ENCODE data around the gene CTTNBP2NL. TPM values are rescaled to one million over a fixed set of nuclear protein-coding genes. Genes with fewer than 3 reads are reported as not detected.

The CTTNBP2NL gene
- polyA plus RNA-seq, 1 experiment, result 30.5 TPM

GRCh38 chr1:112368198-112368597 lies 27.8 kb upstream of the CTTNBP2NL start:
- no peak for DNase-seq (ENCODE audit: low read depth, low spot score)
- TF ChIP-seq CTCF (IDR thresholded peaks at IDR 0.05; ENCODE audit: low read depth, low read length), result no peak
- Histone ChIP-seq H3K9me3 (ENCODE audit: control insufficient read depth, insufficient read depth, low read length) (no peaks in the 10 kb centered on the region), H3K4me3 (ENCODE audit: low read depth, low read length) (no peak overlapping the region), H3K27ac (ENCODE audit: low read depth, low read length) (no peak overlapping the region), H3K27me3 (ENCODE audit: control insufficient read depth, insufficient read depth, low read length) (peaks cover 14% of the 10 kb centered on the region)
- ChIA-PET CTCF (interaction anchor here (0.6 to 7.6 kb wide), 3 partner anchors 10 to 23 kb away, joined by 3 to 181 read pairs (median 9); no protein-coding TSS in a partner anchor), POLR2A (no interaction called here)

GRCh38 chr1:112369392-112370285 lies 26.4 kb upstream of the CTTNBP2NL start:
- ChIA-PET CTCF (interaction anchor here (0.6 to 7.6 kb wide), 35 partner anchors 11 to 889 kb away, joined by 3 to 181 read pairs (median 4); no protein-coding TSS in a partner anchor), POLR2A (interaction anchor here (1.0 kb wide), 1 partner anchor 9 kb away, joined by 4 read pairs; no protein-coding TSS in a partner anchor)
- no peak overlapping the region for H3K4me3 ChIP-seq (ENCODE audit: low read depth, low read length)
- peak; percentile 99 for TF ChIP-seq CTCF (IDR thresholded peaks at IDR 0.05; ENCODE audit: low read depth, low read length)
- DNase-seq (ENCODE audit: low read depth, low spot score), result peak; percentile 44
- peaks cover 24% of the 10 kb centered on the region for H3K27me3 ChIP-seq (ENCODE audit: control insufficient read depth, insufficient read depth, low read length)
- H3K9me3 ChIP-seq (ENCODE audit: control insufficient read depth, insufficient read depth, low read length), result no peaks in the 10 kb centered on the region
- no peak overlapping the region for H3K27ac ChIP-seq (ENCODE audit: low read depth, low read length)

GRCh38 chr1:112370996-112371395 lies 25.0 kb upstream of the CTTNBP2NL start:
- Histone ChIP-seq H3K27ac (ENCODE audit: low read depth, low read length) (no peak overlapping the region), H3K9me3 (ENCODE audit: control insufficient read depth, insufficient read depth, low read length) (no peaks in the 10 kb centered on the region), H3K4me3 (ENCODE audit: low read depth, low read length) (no peak overlapping the region), H3K27me3 (ENCODE audit: control insufficient read depth, insufficient read depth, low read length) (peaks cover 27% of the 10 kb centered on the region)
- ChIA-PET CTCF (interaction anchor here (1.3 to 7.6 kb wide), 9 partner anchors 10 to 889 kb away, joined by 4 to 181 read pairs (median 9); no protein-coding TSS in a partner anchor), POLR2A (no interaction called here)
- no peak for DNase-seq (ENCODE audit: low read depth, low spot score)
- TF ChIP-seq CTCF (IDR thresholded peaks at IDR 0.05; ENCODE audit: low read depth, low read length), result no peak

- H3K9me3 ChIP-seq (ENCODE audit: control insufficient read depth, insufficient read depth, low read length), result no peaks in the 10 kb centered on the region
- H3K4me3 ChIP-seq (ENCODE audit: low read depth, low read length), result no peak overlapping the region
- DNase-seq (ENCODE audit: low read depth, low spot score), result no peak
- POLR2A ChIA-PET, result no interaction called here
- TF ChIP-seq CTCF (IDR thresholded peaks at IDR 0.05; ENCODE audit: low read depth, low read length), result no peak
- CTCF ChIA-PET, result interaction anchor here (0.6 to 7.6 kb wide), 8 partner anchors 9 to 890 kb away, joined by 3 to 181 read pairs (median 8); no protein-coding TSS in a partner anchor
- no peak overlapping the region for H3K27ac ChIP-seq (ENCODE audit: low read depth, low read length)
- H3K27me3 ChIP-seq (ENCODE audit: control insufficient read depth, insufficient read depth, low read length), result peaks cover 32% of the 10 kb centered on the region
These were observed 24.2 kb upstream of the CTTNBP2NL start for GRCh38 chr1:112371775-112372174.

GRCh38 chr1:112373806-112374205 lies 22.2 kb upstream of the CTTNBP2NL start:
- DNase-seq (ENCODE audit: low read depth, low spot score), result no peak
- POLR2A ChIA-PET, result no interaction called here
- no peak overlapping the region for H3K4me3 ChIP-seq (ENCODE audit: low read depth, low read length)
- H3K9me3 ChIP-seq (ENCODE audit: control insufficient read depth, insufficient read depth, low read length), result no peaks in the 10 kb centered on the region
- H3K27me3 ChIP-seq (ENCODE audit: control insufficient read depth, insufficient read depth, low read length), result peaks cover 32% of the 10 kb centered on the region
- H3K27ac ChIP-seq (ENCODE audit: low read depth, low read length), result no peak overlapping the region
- CTCF ChIA-PET, result no interaction called here
- no peak for TF ChIP-seq CTCF (IDR thresholded peaks at IDR 0.05; ENCODE audit: low read depth, low read length)

All from AG04450 (cell line).